LoVo (cell line): Measurements from ENCODE around the gene OR10K1.
"Not testable (repeated sequence)": the region's sequence is repeated elsewhere in the genome, so short reads cannot be mapped to it uniquely, and the experiment has no call there.

Source experiments
- DNase-seq: peaks from one replicate; pipeline ENCODE4 v3.0.0-alpha.2; 2016; ENCODE audit warnings: low spot score

Gene OR10K1

GRCh38 chr1:158461534-158461933 is at the start of gene OR10K1:
Gene OR10K1, plus strand, starts transcription at chr1:158461834. Its CDS starts 3,728 bp downstream, at chr1:158465562.
- no peak for DNase-seq

GRCh38 chr1:158414651-158415345 is 46.8 kb upstream of the OR10K1 start:
- DNase-seq, result no peak

GRCh38 chr1:158417586-158417985 is 44.0 kb upstream of the OR10K1 start:
- DNase-seq, result no peak

- DNase-seq, result no peak
These were observed 39.4 kb upstream of the OR10K1 start for GRCh38 chr1:158422212-158422611.

GRCh38 chr1:158425027-158425426 is 36.6 kb upstream of the OR10K1 start:
- no peak for DNase-seq

- no peak for DNase-seq
These were observed 35.5 kb upstream of the OR10K1 start, which contains the start of gene OR10K2 for GRCh38 chr1:158426137-158426536. Gene OR10K2, minus strand, starts transcription at chr1:158426237. Its CDS starts 5,371 bp downstream, at chr1:158420866.

GRCh38 chr1:158430163-158430562 is 31.5 kb upstream of the OR10K1 start:
- DNase-seq, result not testable (repeated sequence)

- DNase-seq, result no peak
These were observed 26.9 kb upstream of the OR10K1 start for GRCh38 chr1:158434741-158435140.

- DNase-seq, result no peak
These were observed 16.3 kb upstream of the OR10K1 start for GRCh38 chr1:158445376-158445775.

- no peak for DNase-seq
These were observed 7.1 kb upstream of the OR10K1 start for GRCh38 chr1:158454537-158454936.

GRCh38 chr1:158457246-158457645 is 4.4 kb upstream of the OR10K1 start:
- no peak for DNase-seq

- no peak for DNase-seq
These were observed 3.4 kb upstream of the OR10K1 start for GRCh38 chr1:158458263-158458662.

- DNase-seq, result no peak
These were observed 10.3 kb downstream of the OR10K1 start, which contains the start of gene OR10R2 for GRCh38 chr1:158471920-158472319. Gene OR10R2, plus strand, starts transcription at chr1:158472220. Its CDS starts 106 bp downstream, at chr1:158472326.

GRCh38 chr1:158485455-158485854 is 23.8 kb downstream of the OR10K1 start:
- DNase-seq, result no peak

- no peak for DNase-seq
These were observed 29.7 kb downstream of the OR10K1 start for GRCh38 chr1:158491316-158491715.

GRCh38 chr1:158493054-158493453 is 31.4 kb downstream of the OR10K1 start:
- DNase-seq, result no peak

- no peak for DNase-seq
These were observed 33.2 kb downstream of the OR10K1 start for GRCh38 chr1:158494796-158495195.

GRCh38 chr1:158496374-158496773 is 34.7 kb downstream of the OR10K1 start:
- no peak for DNase-seq

- DNase-seq, result no peak
These were observed 44.8 kb downstream of the OR10K1 start for GRCh38 chr1:158506369-158506987.

GRCh38 chr1:158507511-158507910 is 45.9 kb downstream of the OR10K1 start:
- DNase-seq, result no peak

- no peak for DNase-seq
These were observed 48.0 kb downstream of the OR10K1 start for GRCh38 chr1:158509471-158510156.

GRCh38 chr1:158516966-158517365 is 55.3 kb downstream of the OR10K1 start:
- DNase-seq, result no peak
